Duodenal mucosa (tissue), 2 donors: Measurements from ENCODE around the gene SDK1.

ENCODE experiments used
- H3K27ac ChIP-seq: one replicate; pipeline ENCODE4 v1.7.0; 2013; ENCODE audit warnings: low read depth, low read length
- H3K27me3 ChIP-seq, 2 donors: one replicate each; pipeline ENCODE4 v1.7.0; 2013; ENCODE audit warnings: low read length in 2 of 2, control low read depth in 1 of 2; ENCODE audit not compliant: insufficient read depth in 2 of 2, control insufficient read depth in 1 of 2
- H3K36me3 ChIP-seq, 2 donors: one replicate each; pipeline ENCODE4 v1.7.0; 2013; ENCODE audit warnings: low read length in 2 of 2, control low read depth in 1 of 2; ENCODE audit not compliant: insufficient read depth in 2 of 2, control insufficient read depth in 1 of 2
- H3K4me1 ChIP-seq, 2 donors: one replicate each; pipeline ENCODE4 v1.7.0; 2013; ENCODE audit warnings: low read length in 2 of 2, control low read depth in 1 of 2; ENCODE audit not compliant: insufficient read depth in 2 of 2, control insufficient read depth in 1 of 2
- H3K4me3 ChIP-seq, 2 donors: one replicate each; pipeline ENCODE4 v1.7.0; 2013; ENCODE audit warnings: low read length in 2 of 2, low read depth in 1 of 2
- H3K9ac ChIP-seq, 2 donors: one replicate each; pipeline ENCODE4 v1.7.0; 2013; ENCODE audit warnings: low read length in 2 of 2, low read depth in 1 of 2
- H3K9me3 ChIP-seq, 2 donors: one replicate each; pipeline ENCODE4 v1.7.0; 2013; ENCODE audit warnings: low read length in 2 of 2, control low read depth in 1 of 2; ENCODE audit not compliant: control insufficient read depth in 1 of 2

SDK1 gene

DNA sequence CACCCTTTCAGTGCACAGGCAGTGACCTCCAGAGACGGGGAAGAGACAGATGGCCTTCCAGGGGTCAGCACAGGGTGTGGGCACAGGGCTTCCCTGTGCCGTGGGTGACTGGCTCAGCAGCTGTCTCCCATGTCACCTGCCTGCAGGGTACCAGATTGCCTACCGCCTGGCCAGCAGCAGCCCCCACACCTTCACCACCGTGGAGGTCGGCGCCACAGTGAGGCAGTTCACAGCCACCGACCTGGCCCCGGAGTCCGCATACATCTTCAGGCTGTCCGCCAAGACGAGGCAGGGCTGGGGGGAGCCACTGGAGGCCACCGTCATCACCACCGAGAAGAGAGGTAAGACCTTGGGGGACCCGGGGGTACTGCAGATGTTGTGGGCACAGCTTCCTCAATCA is 844.5 kb downstream of the SDK1 start:
- Histone ChIP-seq H3K4me1 (no peaks in the 10 kb centered on the region), H3K9me3 (no peaks in the 10 kb centered on the region), H3K36me3 (no peaks in the 10 kb centered on the region), H3K4me3 (no peak overlapping the region), H3K9ac (no peak overlapping the region), H3K27ac (no peak overlapping the region), H3K27me3 (no peaks in the 10 kb centered on the region)

- H3K36me3 ChIP-seq = no peaks in the 10 kb centered on the region
- no peak overlapping the region for H3K4me3 ChIP-seq
- no peaks in the 10 kb centered on the region for H3K4me1 ChIP-seq
- H3K9ac ChIP-seq = no peak overlapping the region
- no peaks in the 10 kb centered on the region for H3K27me3 ChIP-seq
- H3K27ac ChIP-seq = no peak overlapping the region
- no peaks in the 10 kb centered on the region for H3K9me3 ChIP-seq
Measured at GRCh38 chr7:4147926-4148620, 847.0 kb downstream of the SDK1 start.

DNA sequence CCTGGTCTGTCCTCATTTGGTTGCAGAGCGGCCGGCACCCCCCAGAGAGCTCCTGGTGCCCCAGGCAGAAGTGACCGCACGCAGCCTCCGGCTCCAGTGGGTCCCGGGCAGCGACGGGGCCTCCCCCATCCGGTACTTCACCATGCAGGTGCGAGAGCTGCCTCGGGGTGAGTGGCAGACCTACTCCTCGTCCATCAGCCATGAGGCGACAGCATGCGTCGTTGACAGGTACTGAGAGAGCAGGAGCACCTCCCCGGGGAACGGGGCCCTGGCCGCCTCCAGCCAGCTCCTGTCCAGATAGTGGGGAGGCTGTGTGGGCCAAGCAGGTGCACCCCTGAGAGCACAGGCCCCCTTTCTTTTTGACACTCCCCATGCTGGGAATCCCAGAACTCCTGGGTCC is 848.2 kb downstream of the SDK1 start:
- Histone ChIP-seq H3K4me3 (no peak overlapping the region), H3K9ac (no peak overlapping the region), H3K27me3 (no peaks in the 10 kb centered on the region), H3K4me1 (no peaks in the 10 kb centered on the region), H3K36me3 (no peaks in the 10 kb centered on the region), H3K9me3 (no peaks in the 10 kb centered on the region), H3K27ac (no peak overlapping the region)

DNA sequence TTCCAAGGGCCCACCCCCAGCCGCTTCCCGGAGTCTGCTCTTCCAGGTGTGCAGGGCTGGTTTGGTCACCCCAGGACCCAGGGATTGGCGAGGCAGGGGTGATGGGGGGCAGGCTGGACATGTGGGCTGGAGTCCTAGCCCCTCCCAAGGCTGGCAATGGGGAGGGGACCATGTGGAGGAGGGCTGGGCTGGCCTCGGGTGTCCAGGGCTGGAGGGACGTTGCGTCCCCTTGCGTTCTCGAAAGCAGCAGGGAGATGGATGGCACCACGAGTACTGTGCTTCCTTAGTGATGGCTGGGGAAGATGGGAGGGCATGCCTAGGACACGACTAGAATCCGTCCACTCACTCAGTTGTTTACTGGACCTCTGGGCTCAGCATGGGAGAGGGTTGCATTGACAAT is 848.6 kb downstream of the SDK1 start:
- no peak overlapping the region for H3K4me3 ChIP-seq
- H3K9me3 ChIP-seq = no peaks in the 10 kb centered on the region
- no peak overlapping the region for H3K9ac ChIP-seq
- H3K27ac ChIP-seq = no peak overlapping the region
- H3K27me3 ChIP-seq = no peaks in the 10 kb centered on the region
- no peaks in the 10 kb centered on the region for H3K4me1 ChIP-seq
- no peaks in the 10 kb centered on the region for H3K36me3 ChIP-seq

GRCh38 chr7:4150731-4151130 is 849.7 kb downstream of the SDK1 start:
- Histone ChIP-seq H3K9ac (no peak overlapping the region), H3K27me3 (no peaks in the 10 kb centered on the region), H3K9me3 (no peaks in the 10 kb centered on the region), H3K4me1 (peaks cover 0 to 1% of the 10 kb centered on the region in 2 donors), H3K4me3 (no peak overlapping the region), H3K36me3 (no peaks in the 10 kb centered on the region), H3K27ac (no peak overlapping the region)

GRCh38 chr7:4151524-4151923 is 850.5 kb downstream of the SDK1 start:
- no peak overlapping the region for H3K27ac ChIP-seq
- peaks cover 6 to 9% of the 10 kb centered on the region in 2 donors for H3K4me1 ChIP-seq
- H3K27me3 ChIP-seq = no peaks in the 10 kb centered on the region
- H3K9ac ChIP-seq = no peak overlapping the region
- H3K36me3 ChIP-seq = no peaks in the 10 kb centered on the region
- H3K9me3 ChIP-seq = no peaks in the 10 kb centered on the region
- no peak overlapping the region for H3K4me3 ChIP-seq

DNA sequence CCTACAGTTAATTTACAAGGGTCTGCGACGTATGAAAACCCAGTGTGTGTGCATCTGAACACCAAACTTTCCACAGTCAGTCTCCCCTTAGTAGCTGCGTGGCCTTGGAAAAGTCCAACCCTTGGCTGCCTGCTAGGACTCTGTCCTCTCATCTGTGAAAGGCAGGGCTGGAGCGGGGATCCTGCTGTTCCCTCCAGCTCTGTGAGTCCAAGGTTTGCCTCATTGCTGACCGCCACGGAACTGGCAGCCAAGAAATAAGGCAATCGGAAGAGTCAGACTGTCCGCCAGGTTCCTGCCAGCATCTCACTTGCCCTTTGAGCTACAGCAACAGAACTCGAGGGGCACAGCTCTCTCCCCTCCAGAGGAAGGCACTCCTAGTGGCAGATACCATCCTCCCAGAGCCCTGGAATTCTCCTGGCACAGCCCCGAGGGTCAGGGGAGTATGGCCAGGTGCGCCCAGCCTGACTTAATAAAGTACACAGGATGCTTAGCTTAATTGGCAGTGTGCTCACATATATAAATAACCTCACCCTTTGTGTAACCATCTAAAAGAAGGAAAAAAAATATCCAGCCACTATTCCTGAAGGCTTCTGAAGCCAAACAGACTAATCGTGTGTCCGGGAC is 851.0 kb downstream of the SDK1 start:
- no peak overlapping the region for H3K4me3 ChIP-seq
- no peaks in the 10 kb centered on the region for H3K9me3 ChIP-seq
- no peaks in the 10 kb centered on the region for H3K36me3 ChIP-seq
- no peaks in the 10 kb centered on the region for H3K27me3 ChIP-seq
- H3K27ac ChIP-seq = no peak overlapping the region
- H3K4me1 ChIP-seq = peaks cover 7 to 10% of the 10 kb centered on the region in 2 donors
- no peak overlapping the region for H3K9ac ChIP-seq

DNA sequence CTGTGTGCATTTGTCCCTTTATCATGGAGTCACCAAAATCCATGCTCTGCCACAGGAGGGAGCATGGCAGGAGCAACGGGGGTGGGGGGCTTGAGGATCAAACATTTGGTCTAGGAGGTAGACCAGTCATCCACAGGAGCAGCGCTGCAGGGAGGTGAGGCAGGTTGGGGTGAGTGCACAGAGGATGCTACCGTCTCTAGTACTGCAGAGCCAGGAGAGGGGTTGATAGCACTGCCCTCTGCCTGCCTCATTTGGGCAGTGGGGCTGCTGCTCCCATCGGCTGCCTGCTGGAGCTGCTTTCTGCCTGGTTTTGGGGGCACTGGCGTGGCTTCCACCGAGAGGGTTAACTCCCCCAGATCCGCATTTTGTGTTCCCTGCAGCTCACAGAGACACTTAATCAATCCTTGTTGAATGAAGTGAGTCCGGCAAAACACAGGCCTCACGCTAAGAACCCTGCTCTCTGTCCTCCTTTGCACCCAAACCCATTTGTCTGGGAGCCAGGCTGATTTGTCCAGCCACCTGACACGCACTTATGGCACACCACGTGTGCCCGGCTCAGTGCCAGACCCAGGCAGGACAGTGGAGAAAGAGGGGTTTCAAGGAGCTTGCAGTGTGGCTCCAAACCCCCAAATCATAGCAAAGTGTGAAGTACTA is 854.0 kb downstream of the SDK1 start:
- Histone ChIP-seq H3K4me3 (no peak overlapping the region), H3K27me3 (no peaks in the 10 kb centered on the region), H3K9ac (no peak overlapping the region), H3K9me3 (no peaks in the 10 kb centered on the region), H3K4me1 (peaks cover 7 to 10% of the 10 kb centered on the region in 2 donors), H3K27ac (no peak overlapping the region), H3K36me3 (no peaks in the 10 kb centered on the region)

- no peak overlapping the region for H3K9ac ChIP-seq
- no peak overlapping the region for H3K4me3 ChIP-seq
- peaks cover 7 to 10% of the 10 kb centered on the region in 2 donors for H3K4me1 ChIP-seq
- H3K27ac ChIP-seq = no peak overlapping the region
- H3K9me3 ChIP-seq = no peaks in the 10 kb centered on the region
- no peaks in the 10 kb centered on the region for H3K36me3 ChIP-seq
- no peaks in the 10 kb centered on the region for H3K27me3 ChIP-seq
Measured at GRCh38 chr7:4156190-4156589, 855.1 kb downstream of the SDK1 start.

DNA sequence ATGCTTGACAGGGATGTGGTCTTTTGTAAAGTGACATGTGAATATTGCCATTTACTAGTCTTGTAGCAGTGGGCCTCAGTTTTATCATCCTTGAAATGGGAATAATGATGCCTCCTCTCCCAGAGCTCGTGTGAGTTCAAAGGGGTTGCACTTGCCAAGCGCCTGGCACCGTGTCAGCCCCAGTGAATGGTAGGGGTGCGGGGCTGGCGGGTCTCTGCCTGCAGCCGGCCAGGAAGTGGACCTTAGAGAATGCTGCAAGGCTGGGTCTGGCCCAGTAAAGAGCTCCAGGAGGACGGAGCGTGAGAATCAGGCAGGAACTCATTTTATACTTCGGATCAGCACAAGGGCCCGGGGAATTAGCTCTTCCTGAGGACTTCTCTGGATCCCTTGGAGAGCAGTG is 856.6 kb downstream of the SDK1 start:
- Histone ChIP-seq H3K36me3 (no peaks in the 10 kb centered on the region), H3K9ac (no peak overlapping the region), H3K4me3 (no peak overlapping the region), H3K9me3 (no peaks in the 10 kb centered on the region), H3K4me1 (peaks cover 7 to 10% of the 10 kb centered on the region in 2 donors), H3K27me3 (no peaks in the 10 kb centered on the region), H3K27ac (no peak overlapping the region)
